GM12872 (cell line): Measurements from ENCODE around the gene RAB23.

ENCODE experiments used
- CTCF ChIP-seq: IDR thresholded peaks from 3 replicates; pipeline ENCODE4 v1.5.1; 2011; ENCODE audit warnings: low read depth, mild to moderate bottlenecking, low read length, moderate library complexity; ENCODE audit not compliant: insufficient read depth

RAB23 gene

GRCh38 chr6:57138026-57138425 is 84.1 kb downstream of the RAB23 start:
- TF ChIP-seq CTCF: no peak

GRCh38 chr6:57137350-57137749 is 84.8 kb downstream of the RAB23 start:
- TF ChIP-seq CTCF: no peak
